Measurements from ENCODE around the gene FABP6. TPM values are rescaled to one million over a fixed set of nuclear protein-coding genes. Genes with fewer than 3 reads are reported as not detected.
"Not testable (repeated sequence)": the region's sequence is repeated elsewhere in the genome, so short reads cannot be mapped to it uniquely, and the experiment has no call there.

FABP6 gene
- total RNA-seq, 1 donor from 2014 or later = not detected

DNA sequence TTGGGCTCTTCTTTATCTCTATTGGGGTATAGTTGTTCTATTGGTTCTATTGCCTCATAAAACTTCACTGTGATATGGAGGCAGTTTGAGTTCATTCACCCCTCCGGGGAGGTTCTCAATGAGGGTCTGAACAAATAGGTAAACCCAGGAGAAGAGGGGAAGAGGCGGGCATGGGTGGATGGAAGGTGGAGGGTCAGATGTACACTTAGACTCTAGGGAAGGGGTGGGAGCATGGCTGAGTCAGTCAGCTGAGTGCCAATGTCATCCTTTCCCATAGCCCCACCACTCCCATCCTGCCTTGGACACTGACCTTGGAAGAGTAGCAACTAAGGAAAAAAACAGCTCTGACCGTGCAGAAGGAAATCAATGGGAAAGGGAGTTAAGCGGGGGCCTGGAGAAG is 9.9 kb upstream of the FABP6 start:
- no peak for DNase-seq (ENCODE audit: low read depth)

- DNase-seq (ENCODE audit: low read depth) = no peak
These were observed 8.2 kb upstream of the FABP6 start for GRCh38 chr5:160221082-160221481.

DNA sequence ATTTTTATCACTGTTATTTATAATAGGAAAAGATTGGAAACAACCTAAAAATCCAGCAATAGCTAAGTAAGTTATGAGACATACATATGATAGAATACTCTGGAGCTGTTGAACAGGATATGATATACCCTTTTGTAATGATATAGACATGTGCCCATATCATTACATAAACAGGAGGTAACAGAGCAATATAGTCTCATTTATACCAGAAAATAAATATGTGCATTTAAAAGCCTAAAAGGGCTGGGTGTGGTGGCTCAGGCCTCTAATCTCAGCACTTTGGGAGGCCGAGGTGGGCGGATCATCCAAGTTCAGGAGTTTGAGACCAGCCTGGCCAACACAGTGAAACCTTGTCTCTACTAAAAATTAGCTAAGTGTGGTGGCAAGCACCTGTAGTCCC is 2.3 kb upstream of the FABP6 start:
- no peak for DNase-seq (ENCODE audit: low read depth)

DNA sequence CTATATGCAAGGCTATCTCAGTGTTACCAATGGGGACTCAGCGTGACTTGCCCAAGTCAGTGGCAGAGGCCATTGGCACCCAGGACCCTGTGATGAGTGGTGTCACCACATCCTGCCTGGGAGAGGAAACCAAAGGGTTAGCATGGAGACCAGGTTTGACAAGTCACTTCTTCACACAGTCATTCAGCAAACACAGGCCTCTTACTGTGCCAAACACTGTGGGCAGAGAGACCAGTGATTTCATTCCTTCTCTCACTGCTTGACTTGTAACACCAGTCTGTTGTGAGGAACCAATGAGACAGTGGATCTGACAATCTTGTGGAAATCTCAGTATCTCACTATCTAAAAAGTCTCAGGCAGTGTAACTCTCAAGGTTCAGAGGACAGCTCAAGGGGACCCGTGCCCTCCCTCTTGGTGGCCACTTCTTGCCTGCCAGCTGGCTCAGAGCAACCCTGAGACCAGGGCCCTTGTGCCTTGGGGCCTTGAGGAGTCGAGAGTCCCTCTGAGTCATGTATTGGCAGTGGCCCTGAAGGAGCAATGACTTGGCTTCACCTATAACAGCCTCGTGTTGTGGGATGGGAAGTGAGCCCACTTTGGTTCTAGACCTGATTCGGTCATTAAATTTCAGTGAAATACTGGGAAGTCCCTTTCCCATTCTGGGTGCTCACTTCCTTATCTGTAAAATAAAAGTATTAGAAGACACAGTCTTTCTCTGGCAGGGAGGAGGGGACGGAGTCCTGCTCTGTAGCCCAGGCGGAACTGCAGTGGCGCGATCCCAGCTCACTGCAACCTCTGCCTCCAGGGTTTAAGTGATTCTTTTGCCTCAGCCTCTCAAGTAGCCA is 1.6 kb downstream of the FABP6 start:
- DNase-seq (ENCODE audit: low read depth) = no peak

GRCh38 chr5:160231783-160232342 is 2.6 kb downstream of the FABP6 start:
- no peak for DNase-seq (ENCODE audit: low read depth)

DNA sequence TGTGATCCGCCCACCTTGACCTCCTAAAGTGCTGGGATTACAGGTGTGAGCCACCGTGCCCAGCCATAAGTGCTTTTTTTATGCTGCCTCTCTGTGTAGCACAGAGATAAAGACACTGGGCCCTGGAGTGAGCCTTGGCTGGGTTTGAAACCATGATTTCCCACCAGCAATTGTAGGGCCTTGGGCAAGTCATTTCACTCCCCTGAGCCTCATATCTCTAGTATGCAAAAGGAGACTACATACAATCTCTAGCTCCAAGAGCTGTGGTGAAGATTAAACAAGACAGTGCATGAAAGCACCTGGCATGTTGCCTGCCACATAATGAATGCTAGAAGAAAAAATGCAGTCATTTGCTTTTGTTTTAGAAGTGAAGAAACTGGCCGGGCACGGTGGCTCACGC is 3.9 kb downstream of the FABP6 start:
- DNase-seq (ENCODE audit: low read depth) = no peak

DNA sequence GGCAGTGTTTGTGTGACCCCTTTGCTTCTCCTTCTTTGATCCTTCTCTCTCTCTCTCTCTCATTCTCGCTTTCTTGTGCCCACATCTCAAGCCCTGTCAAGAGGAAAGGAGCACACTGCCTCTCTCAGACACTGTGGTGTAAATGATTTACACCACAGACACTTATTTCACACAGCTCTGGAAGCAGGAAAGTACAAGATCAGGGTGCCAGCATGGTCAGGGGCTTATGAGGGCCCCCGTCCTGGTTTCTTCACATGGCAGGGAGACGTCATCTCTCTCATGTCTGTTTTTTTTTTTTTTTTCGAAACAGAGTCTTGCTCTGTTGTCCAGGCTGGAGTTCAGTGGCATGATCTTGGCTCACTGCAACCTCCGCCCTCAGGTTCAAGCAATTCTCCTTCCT is 6.4 kb downstream of the FABP6 start:
- DNase-seq (ENCODE audit: low read depth) = no peak

- DNase-seq (ENCODE audit: low read depth) = no peak
These were observed 8.3 kb downstream of the FABP6 start for GRCh38 chr5:160237571-160238093.

DNA sequence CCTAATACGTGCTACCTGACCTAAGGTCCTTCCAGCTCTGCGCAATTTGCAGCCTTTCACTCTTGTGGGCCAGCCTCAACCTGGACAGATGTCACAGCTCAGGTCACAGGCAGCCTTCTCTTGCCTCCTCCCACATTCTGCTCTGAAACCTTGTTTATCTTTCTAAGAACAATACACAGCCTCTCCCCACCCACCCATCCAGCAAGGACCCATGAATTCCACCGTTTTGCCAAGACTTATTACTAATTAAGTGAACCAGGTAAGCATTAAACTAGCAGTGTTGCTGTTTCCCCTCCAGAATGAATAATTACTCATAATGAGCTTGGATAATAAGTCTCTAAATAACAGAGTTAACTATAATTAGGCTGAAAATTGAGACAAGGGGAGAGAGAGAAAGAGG is 11.0 kb downstream of the FABP6 start:
- no peak for DNase-seq (ENCODE audit: low read depth)

GRCh38 chr5:160242145-160242544 is 12.8 kb downstream of the FABP6 start:
- no peak for DNase-seq (ENCODE audit: low read depth)

DNA sequence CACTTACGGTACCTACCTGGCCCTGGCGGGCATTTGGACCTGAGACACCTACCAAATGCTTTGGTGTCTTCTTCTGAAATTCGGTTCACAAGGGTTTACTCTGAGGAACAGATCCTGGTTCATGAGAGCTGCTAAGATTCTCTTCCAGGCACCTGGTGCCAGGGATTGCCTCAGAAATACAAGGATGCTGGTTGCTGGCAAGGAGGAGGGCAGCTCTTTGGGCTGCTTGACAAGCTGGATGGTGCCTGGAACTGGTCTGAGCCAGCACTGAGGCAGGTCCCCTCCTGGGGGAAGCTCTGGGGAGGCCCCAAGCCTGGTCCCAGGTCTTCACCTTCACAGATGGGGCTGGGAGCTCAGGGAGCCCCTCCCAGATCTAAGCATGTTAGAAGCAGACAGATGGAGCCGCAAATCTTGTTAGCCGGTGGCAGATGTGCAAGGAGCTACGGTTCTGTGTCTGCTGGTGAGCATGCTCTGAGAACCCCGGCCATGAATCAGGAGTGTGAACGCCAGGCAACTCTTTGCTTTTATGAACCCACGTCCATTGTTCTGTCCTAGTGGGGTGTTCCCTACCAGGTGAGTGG is 16.3 kb downstream of the FABP6 start:
- DNase-seq (ENCODE audit: low read depth) = no peak

GRCh38 chr5:160249570-160249969 is 20.3 kb downstream of the FABP6 start:
- DNase-seq (ENCODE audit: low read depth) = not testable (repeated sequence)

GRCh38 chr5:160250226-160250625 is 20.9 kb downstream of the FABP6 start:
- DNase-seq (ENCODE audit: low read depth) = peak; percentile 18

GRCh38 chr5:160250826-160251225 is 21.5 kb downstream of the FABP6 start:
- peak; percentile 38 for DNase-seq (ENCODE audit: low read depth)

DNA sequence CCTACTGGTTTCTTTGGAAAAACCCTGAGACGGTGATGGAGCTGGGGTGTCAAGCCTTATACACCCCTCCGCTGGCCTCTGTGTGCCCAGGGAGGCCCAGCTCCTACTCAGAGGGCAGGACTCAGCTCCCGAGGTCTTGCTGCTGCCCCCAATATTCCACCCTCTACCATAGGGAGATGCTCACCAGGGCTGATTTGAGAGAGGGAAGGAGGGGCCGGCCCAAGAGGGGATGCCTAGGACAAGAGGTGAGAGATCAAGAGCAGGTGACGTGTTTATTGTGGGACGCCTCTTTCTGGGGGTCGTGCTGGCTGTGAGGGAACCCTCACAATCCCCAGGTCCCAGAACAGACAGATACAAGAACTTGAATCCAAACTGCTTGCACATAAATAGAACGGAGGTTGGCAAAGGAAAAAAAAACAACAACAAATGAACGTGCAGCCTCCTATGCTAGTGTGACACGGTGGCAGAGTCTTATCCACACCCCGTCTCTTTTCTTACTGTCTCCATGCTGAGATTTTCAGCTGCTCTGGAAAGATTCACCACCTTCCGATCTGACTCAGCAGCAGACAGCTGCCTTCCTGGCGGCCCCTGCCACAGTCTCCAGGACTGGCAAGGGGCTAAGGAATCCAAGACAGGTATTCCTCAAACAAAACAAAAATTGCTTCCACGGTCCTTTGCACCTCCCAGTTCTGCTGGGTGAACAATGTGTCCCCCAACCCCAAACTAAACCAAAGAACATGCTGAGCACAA is 22.3 kb downstream of the FABP6 start:
- peak; percentile 65 for DNase-seq (ENCODE audit: low read depth)

DNA sequence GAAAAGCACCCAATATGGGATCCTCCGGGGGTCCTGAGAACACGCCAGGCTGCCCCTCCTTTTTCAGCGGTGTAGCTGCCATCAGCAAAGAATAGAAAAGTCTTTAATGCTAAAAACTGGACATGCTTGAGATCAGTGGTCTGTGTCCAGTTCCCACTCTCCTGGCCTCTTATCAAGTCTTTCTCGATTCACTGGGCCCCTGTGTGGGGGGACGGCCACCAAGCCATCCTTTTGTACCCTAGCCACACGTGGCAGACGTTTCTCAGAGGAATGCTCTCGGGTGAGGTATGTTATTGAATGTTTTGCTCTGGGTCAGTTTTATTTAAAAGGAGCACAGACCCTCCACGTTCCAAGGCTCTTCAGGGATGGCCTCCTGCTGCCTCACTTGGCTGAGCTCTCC is 23.6 kb downstream of the FABP6 start:
- DNase-seq (ENCODE audit: low read depth) = no peak

- no peak for DNase-seq (ENCODE audit: low read depth)
These were observed 24.1 kb downstream of the FABP6 start for GRCh38 chr5:160253441-160253840.

- no peak for DNase-seq (ENCODE audit: low read depth)
These were observed 25.4 kb downstream of the FABP6 start for GRCh38 chr5:160254706-160255105.

- no peak for DNase-seq (ENCODE audit: low read depth)
These were observed 30.0 kb downstream of the FABP6 start for GRCh38 chr5:160259341-160259740.

GRCh38 chr5:160260006-160260775 is 30.9 kb downstream of the FABP6 start:
- no peak for DNase-seq (ENCODE audit: low read depth)
